Left renal pelvis (tissue), 4 donors: Measurements from ENCODE around the gene ICAM2. TPM values are rescaled to one million over a fixed set of nuclear protein-coding genes. Genes with fewer than 3 reads are reported as not detected.
"Not testable (repeated sequence)": the region's sequence is repeated elsewhere in the genome, so short reads cannot be mapped to it uniquely, and the experiment has no call there.

Experiments
- DNase-seq, 4 donors: peaks; one replicate each; pipeline ENCODE4 v3.0.0-alpha.2; 2013; ENCODE audit warnings: low read depth in 4 of 4, low spot score in 3 of 4
- polyA plus RNA-seq, 4 donors: library from polyadenylated mRNA; unstranded; fragments of 120-200 nt; gene quantifications; one replicate each; pipeline ENCODE4 v1.2.1, GENCODE V29; 2013; ENCODE audit not compliant: insufficient read length in 4 of 4

Gene ICAM2
- polyA plus RNA-seq, 4 donors: 21.7 to 27.7 (median 26.7) TPM

- no peak for DNase-seq
Observed at GRCh38 chr17:64015447-64015846, 5.0 kb downstream of the ICAM2 start.

- no peak for DNase-seq
Observed at GRCh38 chr17:64009571-64010402, 10.6 kb downstream of the ICAM2 start.

- no peak for DNase-seq
Observed at GRCh38 chr17:64008830-64009229, 11.6 kb downstream of the ICAM2 start.

GRCh38 chr17:64008346-64008745, 12.1 kb downstream of the ICAM2 start:
- DNase-seq: no peak

GRCh38 chr17:64007838-64008282, 12.6 kb downstream of the ICAM2 start:
- DNase-seq: no peak

GRCh38 chr17:64007089-64007837, 13.2 kb downstream of the ICAM2 start:
- not testable (repeated sequence) for DNase-seq

- DNase-seq: no peak
Observed at GRCh38 chr17:64006361-64007088, 13.9 kb downstream of the ICAM2 start.

GRCh38 chr17:64005734-64006167, 14.7 kb downstream of the ICAM2 start:
- no peak for DNase-seq

GRCh38 chr17:64004903-64005733, 15.3 kb downstream of the ICAM2 start:
- no peak for DNase-seq

- DNase-seq: no peak
Observed at GRCh38 chr17:64004218-64004770, 16.1 kb downstream of the ICAM2 start.

GRCh38 chr17:64003526-64004121, 16.8 kb downstream of the ICAM2 start:
- DNase-seq: no peak

GRCh38 chr17:64002658-64003525, 17.5 kb downstream of the ICAM2 start:
- DNase-seq: no peak

GRCh38 chr17:64001763-64002529, 18.5 kb downstream of the ICAM2 start:
- no peak for DNase-seq

GRCh38 chr17:64001091-64001579, 19.3 kb downstream of the ICAM2 start:
- DNase-seq: no peak

GRCh38 chr17:63999680-64000531, 20.5 kb downstream of the ICAM2 start:
- no peak for DNase-seq
